ENCODE data around the gene SLC25A15.

- TF ChIP-seq CTCF (conservative IDR thresholded peaks at IDR 0.05; ENCODE audit: low read depth, low read length) (no peak), EZH2 (IDR thresholded peaks at IDR 0.05; ENCODE audit: borderline replicate concordance, low read depth, low read length, poor library complexity, severe bottlenecking) (no peak)
These were observed 20.1 kb downstream of the SLC25A15 start for GRCh38 chr13:40809471-40809870.

All from A673 (cell line).